Activated T-helper 9 cell treated with anti-CD3 and anti-CD28 coated beads, Interleukin-2, amount 50 U/mL, for 16 hours (primary cell): ENCODE measurements around the gene HOXA9.

ENCODE experiments used
- DNase-seq: peaks from one replicate; pipeline ENCODE4 v3.0.0-alpha.2; 2020; ENCODE audit warnings: low read depth

Gene HOXA9

DNA sequence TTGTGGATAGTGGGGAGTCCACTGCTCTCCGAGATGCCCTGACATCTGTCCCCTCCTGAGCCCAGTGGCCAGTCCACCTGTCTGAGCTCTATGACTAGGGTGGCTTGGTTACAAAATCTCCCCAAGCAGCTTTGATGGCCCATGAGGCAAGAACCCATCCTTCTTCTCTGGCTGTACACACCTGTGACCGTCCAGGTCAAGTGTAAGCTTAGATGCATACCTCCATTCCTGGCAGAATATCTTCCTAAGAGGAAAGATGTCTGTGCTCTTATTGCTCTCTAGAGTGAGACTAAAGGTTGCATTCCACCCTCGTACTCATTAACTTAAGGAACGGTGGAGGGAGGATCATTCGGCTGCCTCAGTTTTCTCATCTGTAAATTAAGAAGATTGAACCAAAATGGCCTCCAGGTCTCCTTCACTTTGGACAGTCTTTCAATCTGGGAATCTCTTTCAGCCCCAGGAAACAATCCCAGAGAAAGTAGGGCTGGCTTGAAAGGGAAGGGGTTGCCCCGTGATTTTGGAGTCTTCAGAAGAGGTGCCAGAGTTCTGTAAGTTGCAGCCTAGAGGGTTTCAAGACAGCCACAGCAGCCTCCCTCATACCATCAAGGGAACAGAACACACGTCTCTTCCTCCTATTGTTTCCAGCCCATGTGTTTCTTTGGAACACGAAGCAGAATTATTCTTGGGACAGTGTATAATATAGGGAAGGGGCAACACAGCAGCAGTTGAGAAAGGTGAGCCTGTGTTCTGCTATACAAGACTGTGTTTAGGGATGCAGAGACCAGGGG, 40.2 kb downstream of the HOXA9 start:
- no peak for DNase-seq

DNA sequence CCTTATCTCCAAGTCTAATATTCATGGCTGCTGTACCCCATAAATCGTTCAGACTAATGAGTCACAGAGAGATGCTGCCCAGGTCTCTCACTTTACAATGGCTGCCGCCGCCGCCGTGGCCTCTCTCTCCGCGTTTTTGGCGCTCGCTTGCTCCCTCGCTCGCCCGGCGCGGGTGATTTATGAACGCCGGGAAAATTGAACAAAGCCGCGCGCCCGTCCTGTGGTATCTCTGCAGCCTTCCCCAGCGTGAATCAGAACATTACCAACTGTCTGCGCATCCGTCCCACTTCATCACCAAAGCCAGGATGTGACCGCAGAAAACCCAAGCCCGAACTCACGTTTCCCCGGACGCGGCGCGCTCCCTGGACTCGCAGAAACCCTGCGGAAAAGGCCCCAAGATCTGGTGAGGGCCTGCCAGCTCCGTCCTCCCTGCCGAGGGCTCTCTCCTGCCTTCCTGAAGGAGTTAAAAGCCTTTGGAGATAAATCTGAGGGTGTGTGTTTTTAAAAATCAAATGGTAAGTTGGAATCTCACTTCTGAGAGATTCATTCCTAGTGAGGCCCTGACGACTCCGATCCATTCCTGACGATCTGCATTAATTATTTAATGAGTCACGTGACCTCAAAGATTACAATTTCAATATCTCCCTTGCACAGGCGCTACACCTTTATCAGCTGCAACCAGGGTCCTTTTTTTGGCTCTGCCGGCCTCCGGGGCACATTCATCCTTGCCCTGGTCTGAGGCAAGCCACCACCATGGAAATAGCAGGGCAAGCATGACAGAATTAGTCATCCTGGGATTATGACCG, 41.0 kb downstream of the HOXA9 start:
- DNase-seq: no peak

DNA sequence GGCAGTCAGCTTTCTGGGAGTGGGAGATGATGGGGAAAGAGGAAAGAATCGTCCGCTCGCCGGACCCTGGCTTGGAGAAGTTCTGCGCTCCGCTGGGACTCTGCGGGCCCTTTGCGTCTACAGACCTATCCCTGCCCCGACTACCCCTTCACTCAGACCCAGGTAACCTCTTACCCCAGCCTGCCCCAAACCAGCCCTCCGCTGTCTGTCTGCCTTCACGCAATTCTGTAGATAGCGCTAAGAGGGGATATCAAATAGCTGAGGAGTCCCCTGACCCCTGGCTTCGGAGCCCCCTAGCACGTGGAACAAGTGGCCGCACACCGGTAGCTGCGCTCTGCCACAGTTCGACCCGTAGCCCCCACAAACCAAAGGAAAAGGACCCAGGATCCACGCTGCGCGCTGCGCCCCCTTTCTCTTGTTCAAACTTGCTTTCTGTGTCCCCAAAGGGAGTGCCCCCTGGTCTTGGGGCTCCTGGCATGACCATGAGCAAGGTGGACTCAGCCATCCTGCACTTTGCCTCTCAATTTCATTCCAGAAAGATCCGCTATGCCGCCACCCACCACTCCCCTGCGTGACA, 41.8 kb downstream of the HOXA9 start:
- no peak for DNase-seq

DNA sequence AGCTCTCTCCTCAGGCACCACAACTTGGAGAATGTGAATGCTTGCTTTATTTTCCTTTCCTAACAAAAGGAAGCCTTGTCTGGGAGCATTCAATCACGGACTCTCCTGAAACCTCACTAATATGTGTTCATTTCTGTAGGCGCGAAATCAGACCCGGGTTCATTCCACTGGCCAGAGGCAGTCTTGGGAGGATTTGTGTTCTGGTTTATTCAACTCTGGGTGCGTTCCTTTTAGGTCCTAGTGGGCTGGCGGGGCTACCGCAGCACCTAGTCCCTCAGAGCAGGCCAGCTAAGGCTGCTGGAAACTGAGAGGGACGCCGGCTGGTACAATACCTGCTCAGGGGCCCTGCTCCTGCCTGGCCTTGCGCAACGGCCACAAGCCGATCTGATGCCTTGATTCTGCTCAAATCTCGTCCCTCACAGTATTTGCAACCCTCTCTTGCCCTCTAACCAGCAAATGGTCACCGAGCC, 42.3 kb downstream of the HOXA9 start:
- DNase-seq: no peak

DNA sequence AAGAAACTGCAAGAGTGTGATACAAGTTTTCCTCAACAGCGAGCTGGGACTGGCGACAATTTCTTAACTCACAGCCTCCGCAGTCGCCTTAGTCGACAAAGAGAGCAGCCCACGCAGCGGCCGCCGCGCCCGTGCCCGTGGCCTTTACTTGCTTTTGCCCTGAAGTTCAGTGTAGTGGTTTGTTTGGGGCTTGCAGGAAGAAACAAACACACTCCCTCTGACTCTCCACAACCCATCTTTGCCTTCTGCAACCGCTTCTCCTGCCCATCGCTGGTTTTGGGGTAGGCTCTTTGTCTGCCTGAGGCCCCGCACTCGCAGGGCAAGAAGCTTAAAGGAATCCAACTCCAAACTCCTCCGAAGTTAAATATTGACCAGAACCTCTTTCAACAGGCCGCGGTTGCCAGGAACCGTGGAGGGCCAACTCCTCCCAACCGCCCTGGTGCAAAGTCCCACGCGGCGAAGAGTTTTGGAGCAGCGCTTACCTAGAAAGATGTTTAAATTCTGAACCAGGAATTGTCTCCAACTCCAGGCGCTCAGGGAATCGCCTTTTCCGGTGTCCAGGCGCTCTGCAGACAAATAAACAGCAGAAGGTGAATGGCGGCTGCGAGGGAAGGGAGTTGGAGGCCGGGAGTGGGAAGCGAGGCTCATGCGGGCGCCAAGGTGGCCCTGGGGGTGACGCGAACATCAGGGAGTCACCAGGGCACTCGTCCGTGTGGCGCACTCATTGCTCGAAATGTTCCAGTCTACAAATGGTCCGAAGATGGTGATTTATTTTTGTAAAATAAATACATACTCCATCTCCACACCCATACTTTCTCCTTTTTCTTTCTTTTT, 43.0 kb downstream of the HOXA9 start:
- no peak for DNase-seq

DNA sequence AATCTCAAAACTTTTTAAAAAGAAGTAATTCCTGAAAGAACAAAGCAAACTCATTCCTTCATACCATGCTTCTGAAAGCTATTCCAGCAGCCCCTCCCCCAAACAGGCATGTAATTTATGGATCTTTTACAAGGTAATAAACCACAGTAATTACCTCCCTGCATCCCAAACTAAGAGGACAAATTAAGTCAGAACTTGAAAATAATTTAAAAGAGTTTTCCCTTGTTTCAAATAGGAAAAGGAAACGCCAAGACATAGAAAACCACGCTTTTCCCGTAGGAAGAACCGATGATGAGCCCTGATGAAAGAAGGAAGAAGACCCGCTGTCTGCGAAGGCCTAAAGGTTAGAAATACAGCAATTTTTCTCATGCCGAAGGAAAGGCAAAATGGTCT, 43.7 kb downstream of the HOXA9 start:
- no peak for DNase-seq

DNA sequence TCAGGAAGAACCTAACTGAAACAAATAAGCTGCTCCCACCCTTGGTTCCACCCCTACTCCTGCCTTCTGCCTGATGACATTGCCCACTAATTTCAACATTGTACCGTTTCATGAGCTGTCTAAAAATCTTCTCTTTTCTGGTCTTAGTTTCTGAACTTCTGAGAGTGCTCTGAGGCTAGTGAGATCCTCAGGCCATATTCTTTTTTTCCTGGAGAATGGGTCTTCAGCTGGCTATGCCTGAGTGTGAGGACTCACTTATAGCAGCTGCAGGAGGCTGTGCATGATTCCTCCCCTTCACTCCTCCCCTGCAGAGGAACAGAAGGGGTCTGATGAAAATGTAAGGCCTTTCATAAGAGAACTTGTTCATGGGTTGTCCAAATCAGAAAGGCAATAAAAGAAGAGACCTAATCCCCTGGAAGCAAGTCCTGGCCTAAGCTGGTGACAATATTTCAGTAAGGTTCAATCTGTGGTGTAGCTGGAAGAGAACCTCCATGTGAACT, 45.9 kb downstream of the HOXA9 start:
- DNase-seq: no peak

DNA sequence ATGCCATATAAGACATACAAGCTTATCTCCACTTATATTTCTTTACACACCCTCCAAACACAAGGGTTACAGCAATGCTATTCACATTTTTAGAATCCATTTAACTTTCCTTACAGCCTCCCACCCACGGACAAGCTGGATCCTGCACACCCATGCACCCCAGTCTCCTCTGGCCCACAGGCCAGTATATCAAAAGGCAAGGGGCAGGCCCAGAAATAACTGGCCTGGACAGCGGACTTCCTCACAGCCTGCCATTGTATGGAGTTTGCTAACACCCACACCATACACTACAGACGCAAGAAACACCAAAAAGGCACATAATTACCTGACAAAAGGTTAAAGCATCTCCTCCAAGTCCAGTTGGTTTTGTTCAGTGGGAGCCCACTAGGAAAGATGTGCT, 46.8 kb downstream of the HOXA9 start:
- DNase-seq: no peak

DNA sequence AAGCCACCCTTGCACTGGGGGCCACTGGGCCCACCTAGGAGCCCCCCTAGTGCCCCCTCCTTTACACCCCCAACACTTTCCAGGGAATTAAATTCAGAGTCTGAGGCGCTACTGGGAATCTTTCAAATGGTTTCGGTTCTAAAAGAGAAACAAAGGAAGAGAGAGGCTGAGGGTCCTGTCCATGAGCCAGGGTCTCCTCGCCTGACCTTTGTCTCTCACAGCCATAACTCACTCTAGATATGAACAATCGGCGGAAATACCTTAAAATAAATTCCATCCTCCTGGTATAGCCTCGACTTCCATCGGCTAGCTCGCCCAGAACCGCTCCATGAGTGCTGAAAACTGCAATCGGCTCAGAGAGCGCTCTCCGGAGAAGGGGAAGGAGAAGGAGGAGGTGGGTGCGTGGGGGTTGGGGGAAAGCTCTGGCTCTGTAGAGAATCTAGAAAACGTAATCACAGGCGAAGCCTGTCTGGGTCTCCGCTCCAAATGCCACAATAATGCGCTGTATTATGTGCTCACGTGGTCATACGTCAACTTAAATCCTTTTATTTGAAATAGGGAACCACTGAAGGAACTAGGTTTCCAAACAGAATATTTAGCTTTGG, 47.3 kb downstream of the HOXA9 start:
- DNase-seq: no peak

DNA sequence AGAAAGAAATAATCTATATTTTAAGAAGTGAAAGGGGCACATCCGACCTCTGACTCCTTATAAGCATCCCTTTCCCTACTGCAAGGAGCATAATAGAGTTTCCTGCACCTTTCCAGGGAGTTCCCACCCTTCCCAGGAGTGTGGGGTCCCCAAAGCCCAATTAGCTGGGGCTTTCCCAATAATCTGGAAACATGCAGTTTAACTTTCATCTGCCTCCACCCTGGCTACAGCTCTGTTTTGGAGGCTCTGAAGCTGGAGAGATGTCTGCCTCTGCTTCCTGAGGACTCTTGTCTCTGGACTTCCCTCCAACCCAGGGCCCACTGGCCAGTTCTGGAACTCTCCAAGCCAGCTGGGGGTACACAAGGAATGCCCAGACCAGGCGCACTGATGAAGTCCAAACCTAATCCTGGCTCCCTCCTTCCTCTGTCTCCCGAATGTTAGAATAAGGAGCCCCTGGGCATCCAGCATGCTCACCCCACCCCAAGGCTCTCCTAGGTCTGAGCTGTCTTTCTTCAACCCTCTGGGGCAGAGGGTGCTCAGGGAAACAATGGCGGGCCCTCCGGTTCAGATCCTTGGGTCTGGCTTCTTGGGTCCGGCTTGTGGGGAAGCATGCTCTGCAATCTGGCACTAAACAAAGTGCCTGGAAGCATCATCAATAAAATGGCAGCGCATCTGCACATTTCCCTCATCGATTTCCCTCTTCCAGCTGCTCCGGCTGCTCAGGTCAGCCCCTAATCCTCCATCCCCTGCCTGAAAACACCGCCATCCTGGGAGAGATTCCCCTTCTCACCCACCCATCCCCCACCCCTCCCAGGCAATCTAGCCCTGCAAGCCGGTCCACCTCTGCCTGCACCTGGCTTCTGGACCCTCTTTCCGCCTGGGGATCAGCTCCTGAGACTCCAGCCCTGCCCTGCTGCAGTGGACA, 48.1 kb downstream of the HOXA9 start:
- no peak for DNase-seq

DNA sequence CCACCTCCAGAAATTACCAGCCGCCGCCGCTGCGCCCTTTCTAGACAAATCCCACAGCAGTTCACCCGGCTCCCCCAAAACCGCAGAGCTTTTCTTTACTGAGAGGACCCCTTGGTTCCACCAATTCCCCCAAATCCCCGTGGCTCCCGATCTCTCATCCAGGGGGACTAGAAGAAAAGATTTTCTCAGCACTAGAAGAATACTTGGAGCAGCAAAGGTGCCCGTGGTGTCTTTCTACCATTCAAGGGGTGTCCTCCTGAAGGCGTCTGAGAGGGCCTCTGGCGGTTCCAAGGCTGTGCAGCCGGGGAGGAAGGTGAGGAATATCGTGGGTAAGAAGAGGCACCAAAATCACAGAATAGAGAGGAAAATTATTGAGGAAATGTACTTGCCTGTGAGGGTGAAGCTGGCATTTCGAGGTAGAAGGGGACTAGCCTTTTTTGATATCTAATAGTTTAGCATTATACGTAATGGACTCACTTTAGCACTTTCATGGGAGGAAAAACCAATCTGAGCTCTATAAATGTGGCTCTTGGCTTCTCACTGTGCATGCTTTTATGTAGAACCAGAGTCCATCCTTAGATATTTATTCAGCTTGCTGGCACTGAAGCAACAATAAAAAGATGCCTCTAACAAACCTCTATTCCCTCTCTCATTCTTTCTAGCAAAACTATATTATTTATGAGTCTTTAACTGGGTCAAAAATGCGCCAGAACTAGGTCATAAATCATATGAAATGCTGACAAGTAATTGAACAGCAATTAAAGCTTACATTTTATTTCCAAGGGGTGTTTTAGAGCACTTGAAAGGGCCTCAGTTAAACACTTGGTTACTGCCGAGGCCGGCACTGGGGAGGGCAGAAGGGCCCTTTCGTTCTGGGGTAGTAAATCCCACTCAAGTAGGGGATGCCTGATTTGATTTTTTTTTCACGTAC, 49.0 kb downstream of the HOXA9 start:
- no peak for DNase-seq

DNA sequence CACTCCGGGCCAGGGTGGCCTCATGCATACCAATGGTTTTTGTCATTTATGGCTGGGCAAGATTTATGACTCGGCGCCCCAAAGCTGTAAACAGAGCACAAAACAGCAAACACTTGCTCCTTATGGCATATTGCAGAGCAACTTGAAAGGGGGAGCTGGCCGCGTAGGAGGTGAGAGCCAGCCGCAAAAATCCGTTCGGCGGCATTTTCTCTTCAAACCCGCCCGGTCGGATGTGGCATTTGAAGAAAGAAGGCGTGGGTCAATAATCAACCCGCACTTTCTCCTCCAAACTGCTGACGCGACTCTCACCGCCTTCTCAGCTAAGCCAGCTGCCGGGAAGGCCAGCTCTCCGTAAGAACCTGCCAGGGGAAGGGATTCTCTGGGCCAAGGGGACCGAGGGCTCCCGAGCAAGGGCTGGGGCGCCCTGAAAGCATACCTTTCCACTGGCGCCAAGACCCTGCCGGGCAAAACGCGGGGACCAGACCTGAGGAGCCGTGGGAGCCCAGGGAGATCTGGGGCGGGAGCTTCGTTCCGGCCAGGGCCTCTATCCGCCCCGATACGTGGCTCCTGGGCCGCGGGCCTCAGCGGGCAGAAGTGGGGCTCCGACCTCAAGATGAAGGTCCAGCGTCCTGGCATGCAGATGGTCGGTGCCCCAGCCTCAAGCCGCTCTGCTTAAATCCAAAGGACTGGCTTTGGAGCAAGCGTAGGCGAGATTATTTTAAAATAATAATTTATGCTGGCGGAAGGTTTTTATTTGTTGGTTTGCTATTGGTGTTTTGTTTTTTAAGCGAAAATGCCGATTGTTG, 49.9 kb downstream of the HOXA9 start:
- DNase-seq: no peak

DNA sequence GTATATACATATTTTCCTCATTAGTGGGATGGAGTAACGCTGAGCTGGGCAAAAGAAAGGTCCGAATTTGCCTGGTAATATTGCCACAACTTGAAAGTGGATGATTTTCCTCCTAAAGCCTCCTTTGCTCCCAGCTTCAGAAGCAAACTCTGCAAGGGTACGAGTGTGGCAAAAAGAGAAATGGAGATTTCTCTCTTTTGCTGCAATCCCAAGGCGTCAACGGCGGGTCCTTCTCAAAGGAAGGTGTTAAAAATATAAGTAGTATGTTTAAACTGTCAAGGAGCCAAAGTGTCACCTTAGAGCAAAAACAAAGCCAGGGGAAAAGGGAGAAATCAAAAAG, 50.5 kb downstream of the HOXA9 start:
- no peak for DNase-seq

DNA sequence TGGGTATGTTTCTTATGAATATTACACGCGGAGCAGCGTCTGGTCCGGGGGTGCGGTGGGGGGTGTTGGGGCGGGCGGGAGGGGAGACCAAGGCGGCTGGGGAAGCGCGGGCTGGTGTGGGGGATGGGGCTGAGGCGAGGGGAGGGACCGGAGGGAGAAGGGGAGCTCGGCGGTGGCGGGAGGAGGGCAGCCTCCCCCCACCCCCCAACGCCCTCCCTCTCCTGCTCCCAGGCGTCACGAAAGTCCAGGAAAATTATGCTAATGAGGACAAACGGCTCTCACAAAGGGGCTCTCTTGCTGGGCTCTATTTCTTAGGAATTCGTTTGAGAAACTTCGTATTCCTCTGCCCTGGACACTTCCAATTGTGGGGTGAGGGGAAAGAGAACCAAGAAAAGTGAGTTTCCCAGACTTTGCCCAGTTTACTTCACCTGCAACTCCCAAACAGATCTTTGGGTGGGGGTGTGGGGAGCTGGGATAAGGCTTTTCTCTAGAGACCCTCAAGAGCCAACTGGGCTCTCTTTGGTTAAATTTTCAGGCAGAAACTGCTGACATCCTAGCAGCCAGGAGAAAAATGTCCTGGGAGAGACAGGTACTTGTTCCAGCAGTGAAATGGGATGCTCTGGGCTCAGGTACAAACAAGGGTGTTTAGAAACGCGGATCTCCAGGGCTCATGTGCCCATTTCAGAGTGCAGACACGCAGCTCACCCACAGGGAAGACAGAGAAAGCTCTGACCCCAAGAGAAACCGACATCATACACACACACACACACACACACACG, 51.2 kb downstream of the HOXA9 start:
- no peak for DNase-seq

DNA sequence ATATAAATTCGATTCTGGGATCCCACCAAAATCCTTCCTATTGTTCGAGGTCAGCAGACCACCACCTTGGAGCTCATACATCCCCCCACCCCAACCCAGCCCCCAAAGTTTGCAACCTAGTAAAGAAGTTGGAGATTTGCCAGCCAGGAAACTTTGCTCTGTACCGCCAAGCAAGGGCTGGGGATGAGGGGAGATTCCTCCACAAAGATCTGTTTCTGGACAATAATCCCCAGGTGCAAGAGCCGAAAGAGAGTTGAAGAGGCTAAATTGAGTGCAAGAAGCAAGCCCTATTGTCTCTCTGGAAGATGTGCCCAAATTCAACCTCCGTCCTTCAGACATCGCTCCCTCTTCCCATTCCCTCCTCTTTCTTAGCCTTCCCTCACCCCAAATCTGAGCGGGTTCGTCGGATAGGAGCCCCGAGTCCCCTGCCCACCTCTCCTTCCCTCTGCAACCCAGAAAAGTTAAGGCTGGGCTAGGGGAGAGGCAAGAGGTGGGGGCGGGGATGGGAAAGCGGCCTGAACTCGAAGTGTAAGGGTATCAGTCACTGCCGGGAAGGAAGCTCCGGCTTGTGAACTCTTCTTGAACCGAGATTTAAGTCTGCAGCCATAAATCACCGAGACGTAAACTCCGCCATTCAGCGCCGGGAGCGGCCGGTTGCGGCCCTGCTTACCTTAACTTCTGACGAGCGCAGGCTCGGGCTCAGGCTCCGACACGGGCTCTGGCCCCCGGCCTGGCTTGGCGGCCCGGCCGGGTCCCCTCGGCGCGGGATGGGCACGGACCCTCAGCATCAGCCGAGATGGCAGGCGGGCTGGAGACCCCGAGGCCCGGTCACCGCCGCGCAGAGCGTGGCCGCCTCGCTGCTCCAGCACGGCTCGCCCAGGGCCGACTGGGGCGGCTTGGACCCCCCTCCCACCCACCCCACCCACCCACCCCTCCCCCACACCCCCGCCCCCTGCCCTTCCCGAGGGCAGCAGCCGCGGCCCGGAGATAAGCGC, 52.1 kb downstream of the HOXA9 start:
- no peak for DNase-seq
